Measurements from ENCODE around the gene NAIF1.

NAIF1 gene

GRCh38 chr9:128104171-128104618, 37.1 kb upstream of the NAIF1 start:
- H3K4me3 ChIP-seq (ENCODE audit: low read depth, low read length): no peak overlapping the region
- no peak for TF ChIP-seq CTCF (conservative IDR thresholded peaks at IDR 0.05; ENCODE audit: low read depth, low read length)
- DNase-seq (ENCODE audit: low read depth): no peak

DNA sequence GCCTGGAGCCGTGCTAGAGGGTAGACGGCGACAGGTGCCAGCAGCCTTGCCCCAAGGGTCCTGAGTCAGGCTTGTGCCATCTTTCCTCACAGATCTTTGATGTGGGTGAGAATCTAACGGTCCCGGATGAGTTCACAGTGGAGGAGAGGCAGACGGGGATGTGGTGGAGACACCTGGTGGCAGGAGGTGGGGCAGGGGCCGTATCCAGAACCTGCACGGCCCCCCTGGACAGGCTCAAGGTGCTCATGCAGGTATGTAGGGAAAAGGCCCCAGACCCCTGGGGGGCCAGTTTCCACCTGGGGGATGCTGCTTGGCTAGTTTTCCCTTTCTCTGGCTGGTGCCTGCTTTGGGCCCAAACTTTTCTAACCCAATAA, 36.5 kb upstream of the NAIF1 start:
- no peak for DNase-seq (ENCODE audit: low read depth)
- no peak overlapping the region for H3K4me3 ChIP-seq (ENCODE audit: low read depth, low read length)
- peak; percentile 43 for TF ChIP-seq CTCF (conservative IDR thresholded peaks at IDR 0.05; ENCODE audit: low read depth, low read length)

GRCh38 chr9:128102861-128103588, 35.9 kb upstream of the NAIF1 start:
- no peak for DNase-seq (ENCODE audit: low read depth)
- no peak overlapping the region for H3K4me3 ChIP-seq (ENCODE audit: low read depth, low read length)
- TF ChIP-seq CTCF (conservative IDR thresholded peaks at IDR 0.05; ENCODE audit: low read depth, low read length): no peak

GRCh38 chr9:128102196-128102595, 35.1 kb upstream of the NAIF1 start:
- TF ChIP-seq CTCF (conservative IDR thresholded peaks at IDR 0.05; ENCODE audit: low read depth, low read length): no peak
- DNase-seq (ENCODE audit: low read depth): no peak
- H3K4me3 ChIP-seq (ENCODE audit: low read depth, low read length): no peak overlapping the region

- no peak for DNase-seq (ENCODE audit: low read depth)
- H3K4me3 ChIP-seq (ENCODE audit: low read depth, low read length): no peak overlapping the region
- TF ChIP-seq CTCF (conservative IDR thresholded peaks at IDR 0.05; ENCODE audit: low read depth, low read length): no peak
Measured at GRCh38 chr9:128101690-128102089, 34.6 kb upstream of the NAIF1 start.

- DNase-seq (ENCODE audit: low read depth): no peak
- H3K4me3 ChIP-seq (ENCODE audit: low read depth, low read length): no peak overlapping the region
- no peak for TF ChIP-seq CTCF (conservative IDR thresholded peaks at IDR 0.05; ENCODE audit: low read depth, low read length)
Measured at GRCh38 chr9:128101231-128101661, 34.1 kb upstream of the NAIF1 start.

DNA sequence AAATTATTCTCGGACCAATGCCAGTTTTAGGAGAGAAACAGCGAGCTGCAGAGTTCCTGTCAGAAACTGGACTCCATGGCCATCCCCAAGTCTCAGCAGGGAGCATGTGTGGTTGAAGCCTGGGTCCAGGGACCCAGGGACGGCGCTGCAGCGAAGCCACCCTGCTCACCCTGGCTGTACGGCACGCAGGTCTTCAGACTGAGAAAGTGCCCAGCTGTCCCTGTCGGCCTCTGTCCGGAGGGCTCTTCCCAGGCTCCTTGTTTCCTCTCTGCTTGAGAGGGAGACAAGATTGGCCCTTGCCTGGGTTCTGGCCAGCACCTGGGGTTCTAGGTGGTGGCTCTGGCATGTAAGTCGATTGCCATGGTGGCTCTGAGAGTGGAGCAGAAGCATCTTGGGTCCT, 33.5 kb upstream of the NAIF1 start:
- no peak for TF ChIP-seq CTCF (conservative IDR thresholded peaks at IDR 0.05; ENCODE audit: low read depth, low read length)
- peak overlapping the region; percentile 17 for H3K4me3 ChIP-seq (ENCODE audit: low read depth, low read length)

More for the DNA sequence above, 33.5 kb upstream of the NAIF1 start:
- DNase-seq (ENCODE audit: low read depth): no peak

Measured in choroid plexus epithelial cell (primary cell).